IgD-negative memory B cell (primary cell): ENCODE measurements around the gene GUCD1. TPM values are rescaled to one million over a fixed set of nuclear protein-coding genes. Genes with fewer than 3 reads are reported as not detected.
A peak's percentile ranks its signal among the peaks of the same experiment; 100 is the strongest.
"Not testable (repeated sequence)": the region's sequence is repeated elsewhere in the genome, so short reads cannot be mapped to it uniquely, and the experiment has no call there.

Experiments used
- H3K27ac Mint-ChIP-seq, 3 donors: one replicate each; pipeline ENCODE4 v1.8.0; 2020 to 2022; ENCODE audit warnings: mild to moderate bottlenecking in 3 of 3, mixed read lengths in 3 of 3, moderate library complexity in 1 of 3
- H3K27me3 Mint-ChIP-seq: one replicate; pipeline ENCODE4 v1.8.0; 2021; ENCODE audit warnings: mixed read lengths
- H3K36me3 Mint-ChIP-seq: one replicate; pipeline ENCODE4 v1.8.0; 2020; ENCODE audit warnings: mild to moderate bottlenecking, mixed read lengths
- H3K4me1 Mint-ChIP-seq, 3 donors: one replicate each; pipeline ENCODE4 v1.8.0; 2020 to 2022; ENCODE audit warnings: mixed read lengths in 3 of 3, mild to moderate bottlenecking in 1 of 3
- H3K4me3 Mint-ChIP-seq, 4 donors: one replicate each; pipeline ENCODE4 v1.8.0; 2020 to 2022; ENCODE audit warnings: mild to moderate bottlenecking in 4 of 4, mixed read lengths in 4 of 4, moderate library complexity in 3 of 4
- H3K9me3 Mint-ChIP-seq, 3 donors: one replicate each; pipeline ENCODE4 v1.8.0; 2020 to 2021; ENCODE audit warnings: mixed read lengths in 3 of 3, mild to moderate bottlenecking in 1 of 3
- polyA plus RNA-seq: library from polyadenylated mRNA; unstranded; fragments of 300-500 nt; fragmentation: Illumina TruSeq; gene quantifications from one replicate; pipeline ENCODE4 v1.2.3, GENCODE V29; 2021

Gene GUCD1
- 323 TPM for polyA plus RNA-seq

- peaks cover 47 to 67% (median 58%) of the 10 kb centered on the region in 3 donors for H3K4me1 Mint-ChIP-seq
- peak within 1 kb of the TSS; percentile 97 to 100 (median 98) for H3K4me3 Mint-ChIP-seq
- no peaks in the 10 kb centered on the region for H3K36me3 Mint-ChIP-seq
- no peaks in the 10 kb centered on the region for H3K27me3 Mint-ChIP-seq
- peak within 1 kb of the TSS; percentile 95 to 98 (median 98) for H3K27ac Mint-ChIP-seq
- H3K9me3 Mint-ChIP-seq: no peaks in the 10 kb centered on the region
These were observed at the start of gene GUCD1 for GRCh38 chr22:24554313-24555164. GUCD1 (minus strand) TSS chr22:24555138; CDS start chr22:24554991, 147 bp downstream.

- peak overlapping the region in 2 of 4 donors; percentile 57 to 83 for H3K4me3 Mint-ChIP-seq
These were observed 49.1 kb upstream of the GUCD1 start for GRCh38 chr22:24603770-24604629.

GRCh38 chr22:24602847-24603769, 48.2 kb upstream of the GUCD1 start, which contains the start of gene GGT1:
GGT1 (plus strand) TSS chr22:24603193; CDS start chr22:24611082, 7,889 bp downstream.
- not testable (repeated sequence) for H3K27me3 Mint-ChIP-seq, H3K27ac Mint-ChIP-seq, H3K9me3 Mint-ChIP-seq, H3K36me3 Mint-ChIP-seq
- H3K4me3 Mint-ChIP-seq: peak within 1 kb of the TSS in 2 of 4 donors; percentile 57 to 83
- H3K4me1 Mint-ChIP-seq: peaks cover 5 to 11% (median 8%) of the 10 kb centered on the region in 3 donors

More at GRCh38 chr22:24603770-24604629, 49.1 kb upstream of the GUCD1 start:
- H3K9me3 Mint-ChIP-seq, H3K36me3 Mint-ChIP-seq, H3K27me3 Mint-ChIP-seq, H3K27ac Mint-ChIP-seq: not testable (repeated sequence)
- H3K4me1 Mint-ChIP-seq: peaks cover 5 to 11% (median 9%) of the 10 kb centered on the region in 3 donors

GRCh38 chr22:24602105-24602749, 47.3 kb upstream of the GUCD1 start:
- H3K4me1 Mint-ChIP-seq, H3K27ac Mint-ChIP-seq, H3K4me3 Mint-ChIP-seq, H3K27me3 Mint-ChIP-seq, H3K9me3 Mint-ChIP-seq, H3K36me3 Mint-ChIP-seq: not testable (repeated sequence)

- Mint-ChIP-seq H3K27me3 (no peaks in the 10 kb centered on the region), H3K4me3 (no peak overlapping the region), H3K36me3 (no peaks in the 10 kb centered on the region), H3K27ac (no peak overlapping the region), H3K9me3 (no peaks in the 10 kb centered on the region), H3K4me1 (peaks cover 0 to 6% (median 5%) of the 10 kb centered on the region in 3 donors)
These were observed 46.5 kb upstream of the GUCD1 start for GRCh38 chr22:24601217-24602104.

GRCh38 chr22:24599958-24600715, 45.2 kb upstream of the GUCD1 start:
- H3K36me3 Mint-ChIP-seq, H3K4me1 Mint-ChIP-seq, H3K9me3 Mint-ChIP-seq, H3K4me3 Mint-ChIP-seq, H3K27me3 Mint-ChIP-seq, H3K27ac Mint-ChIP-seq: not testable (repeated sequence)

GRCh38 chr22:24599514-24599913, 44.6 kb upstream of the GUCD1 start:
- H3K27ac Mint-ChIP-seq: no peak overlapping the region
- H3K36me3 Mint-ChIP-seq: no peaks in the 10 kb centered on the region
- H3K9me3 Mint-ChIP-seq: no peaks in the 10 kb centered on the region
- no peaks in the 10 kb centered on the region for H3K27me3 Mint-ChIP-seq
- H3K4me3 Mint-ChIP-seq: no peak overlapping the region
- peaks cover 0 to 6% (median 5%) of the 10 kb centered on the region in 3 donors for H3K4me1 Mint-ChIP-seq

- peak overlapping the region in 1 of 4 donors; percentile 72 for H3K4me3 Mint-ChIP-seq
- H3K27me3 Mint-ChIP-seq, H3K27ac Mint-ChIP-seq, H3K4me1 Mint-ChIP-seq, H3K36me3 Mint-ChIP-seq, H3K9me3 Mint-ChIP-seq: not testable (repeated sequence)
These were observed 42.1 kb upstream of the GUCD1 start for GRCh38 chr22:24597076-24597475.

GRCh38 chr22:24595863-24596262, 40.9 kb upstream of the GUCD1 start:
- Mint-ChIP-seq H3K27ac (no peak overlapping the region), H3K27me3 (no peaks in the 10 kb centered on the region), H3K36me3 (no peaks in the 10 kb centered on the region), H3K4me1 (peaks cover 0 to 4% (median 2%) of the 10 kb centered on the region in 3 donors), H3K9me3 (no peaks in the 10 kb centered on the region), H3K4me3 (no peak overlapping the region)

- Mint-ChIP-seq H3K27ac (no peak overlapping the region), H3K27me3 (no peaks in the 10 kb centered on the region), H3K4me3 (no peak overlapping the region), H3K9me3 (no peaks in the 10 kb centered on the region), H3K36me3 (no peaks in the 10 kb centered on the region), H3K4me1 (peaks cover 0 to 4% (median 2%) of the 10 kb centered on the region in 3 donors)
These were observed 40.3 kb upstream of the GUCD1 start for GRCh38 chr22:24595228-24595627.

GRCh38 chr22:24594569-24595120, 39.7 kb upstream of the GUCD1 start:
- H3K4me1 Mint-ChIP-seq: peaks cover 0 to 4% (median 2%) of the 10 kb centered on the region in 3 donors
- peak overlapping the region in 1 of 4 donors; percentile 82 for H3K4me3 Mint-ChIP-seq
- no peaks in the 10 kb centered on the region for H3K36me3 Mint-ChIP-seq
- H3K27me3 Mint-ChIP-seq: no peaks in the 10 kb centered on the region
- H3K27ac Mint-ChIP-seq: peak overlapping the region in 1 of 3 donors; percentile 39
- H3K9me3 Mint-ChIP-seq: no peaks in the 10 kb centered on the region

GRCh38 chr22:24593836-24594568, 39.1 kb upstream of the GUCD1 start:
- Mint-ChIP-seq H3K4me3 (peak overlapping the region in 3 of 4 donors; percentile 21 to 82 (median 42)), H3K27ac (no peak overlapping the region), H3K9me3 (no peaks in the 10 kb centered on the region), H3K36me3 (no peaks in the 10 kb centered on the region), H3K27me3 (no peaks in the 10 kb centered on the region), H3K4me1 (peaks cover 0 to 4% (median 2%) of the 10 kb centered on the region in 3 donors)
